H1 (cell line): ENCODE results near the gene TMUB1. TPM values are rescaled to one million over a fixed set of nuclear protein-coding genes. Genes with fewer than 3 reads are reported as not detected.

Experiments
- ASH2L ChIP-seq: fragments of 200-600, 300-600 bp; sonication (generic); IDR thresholded peaks from one replicate; pipeline ENCODE4 v1.7.1; 2017; ENCODE audit warnings: low read length
- ATF2 ChIP-seq: IDR thresholded peaks from 2 replicates; pipeline ENCODE4 v1.6.1; 2012; ENCODE audit warnings: low read length, inconsistent platforms
- polyA plus RNA-seq, 7 experiments: library from polyadenylated mRNA; depleted of rRNA in 3 of 7; stranded (reverse) in 5 of 7; unstranded in 2 of 7; fragments of >200 nt in 5 of 7; fragments of 200-250 nt in 2 of 7; gene quantifications; 1 replicate in 5 of 7; 2 replicates in 1 of 7; 4 replicates in 1 of 7; pipeline versions ENCODE4 v1.2.1 to v1.2.3, GENCODE V29; 2011 to 2013; ENCODE audit warnings: missing spikeins in 2 of 7, mixed read lengths in 2 of 7
- total RNA-seq: library from RNA; stranded (reverse); fragmentation: NEBNext Ultra II Directional; extraction: Animal tissue kit (Norgen Biotek cat#: 25700); gene quantifications from 2 replicates; pipeline ENCODE4 v1.2.1, GENCODE V29; 2021

The TMUB1 gene
- total and polyA plus RNA-seq, 2 of the 8 experiments (the other 6 are each of a cell fraction or from before 2014, with no cell fraction given) = 41.4 to 56.2 TPM

GRCh38 chr7:151056283-151056665 is 27.0 kb downstream of the TMUB1 start (continued):
- no peak for TF ChIP-seq ASH2L
- TF ChIP-seq ATF2 = no peak
